Prostate gland (tissue), 2 donors: ENCODE measurements around the gene OR4K17.

Experiments
- CTCF ChIP-seq, 4 experiments: fragments of 200-600 bp in 2 of 4; fragments of 450-650 bp in 2 of 4; sonication (generic) in 2 of 4; IDR thresholded peaks; 1 replicate in 3 of 4; 2 replicates in 1 of 4; pipeline ENCODE4 v1.5.1; 2016 to 2019; ENCODE audit warnings: antibody characterized with exemption in 4 of 4, mild to moderate bottlenecking in 2 of 4, moderate library complexity in 2 of 4
- POLR2A ChIP-seq: fragments of 450-650 bp; IDR thresholded peaks from one replicate; pipeline ENCODE4 v1.6.1; 2016; ENCODE audit warnings: antibody characterized with exemption, mild to moderate bottlenecking
- POLR2AphosphoS5 ChIP-seq: sonication (generic); formaldehyde crosslinking; IDR thresholded peaks from one replicate; pipeline ENCODE4 v1.6.1; 2017; ENCODE audit warnings: antibody characterized with exemption

GRCh38 chr14:20092050-20092449 is 18.5 kb upstream of the OR4K17 start:
- no peak for TF ChIP-seq CTCF (IDR thresholded peaks at IDR 0.05)
- no peak for TF ChIP-seq POLR2AphosphoS5
- TF ChIP-seq POLR2A, result no peak
